Esophagus squamous epithelium (tissue), 4 donors: ENCODE results near the gene CELSR1.

Experiments
- POLR2A ChIP-seq, 4 donors: fragments of 450-650 bp; IDR thresholded peaks; one replicate each; pipeline ENCODE4 v1.6.1; 2017; ENCODE audit warnings: antibody characterized with exemption in 4 of 4, mild to moderate bottlenecking in 4 of 4, moderate library complexity in 3 of 4
- TF ChIP-seq, protein P1 (sequence below), 6 experiments: fragments of 450-650 bp in 4 of 6; fragments of 200-600 bp in 2 of 6; sonication (generic) in 2 of 6; IDR thresholded peaks; one replicate each; pipeline ENCODE4 v1.5.1; 2016 to 2019; ENCODE audit warnings: antibody characterized with exemption in 6 of 6, mild to moderate bottlenecking in 4 of 6, moderate library complexity in 4 of 6

DNA sequence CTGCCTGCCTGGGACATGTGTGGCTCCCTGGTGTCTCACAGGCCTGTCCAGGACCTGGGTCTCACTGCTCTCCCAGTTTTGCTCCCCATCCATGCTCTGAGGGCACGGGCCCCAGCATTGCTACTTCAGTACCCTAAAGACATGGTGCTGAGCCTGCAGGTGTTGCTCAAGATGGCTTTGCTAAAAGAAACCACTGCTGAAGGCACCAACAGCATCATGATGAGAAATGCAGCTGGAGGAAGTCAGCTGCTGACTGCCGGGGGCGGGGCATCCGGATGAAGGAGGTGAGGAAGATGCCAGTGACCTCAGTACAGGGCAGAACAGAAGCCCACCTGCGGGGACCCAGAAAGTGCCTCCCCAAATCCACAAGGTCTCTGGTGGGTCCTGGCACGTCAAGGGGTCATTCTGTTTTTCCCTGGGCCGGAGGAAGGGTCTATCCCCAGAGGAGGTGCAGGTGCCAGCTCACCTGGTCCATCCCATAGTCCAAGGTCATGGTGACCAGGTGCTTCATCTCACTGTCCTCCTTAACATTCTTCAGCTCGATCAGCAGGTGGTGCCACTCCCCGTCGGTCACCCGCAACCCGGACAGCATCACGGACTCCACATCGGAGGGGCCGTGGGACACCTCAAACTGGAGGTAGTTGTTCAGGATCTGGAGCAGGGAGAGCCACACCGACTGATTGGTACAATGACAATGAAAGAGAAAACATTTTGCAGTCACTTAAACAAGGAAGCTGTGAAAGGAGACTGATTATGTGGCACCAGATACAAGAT, 138.0 kb downstream of the CELSR1 start:
- TF ChIP-seq, protein P1, sequence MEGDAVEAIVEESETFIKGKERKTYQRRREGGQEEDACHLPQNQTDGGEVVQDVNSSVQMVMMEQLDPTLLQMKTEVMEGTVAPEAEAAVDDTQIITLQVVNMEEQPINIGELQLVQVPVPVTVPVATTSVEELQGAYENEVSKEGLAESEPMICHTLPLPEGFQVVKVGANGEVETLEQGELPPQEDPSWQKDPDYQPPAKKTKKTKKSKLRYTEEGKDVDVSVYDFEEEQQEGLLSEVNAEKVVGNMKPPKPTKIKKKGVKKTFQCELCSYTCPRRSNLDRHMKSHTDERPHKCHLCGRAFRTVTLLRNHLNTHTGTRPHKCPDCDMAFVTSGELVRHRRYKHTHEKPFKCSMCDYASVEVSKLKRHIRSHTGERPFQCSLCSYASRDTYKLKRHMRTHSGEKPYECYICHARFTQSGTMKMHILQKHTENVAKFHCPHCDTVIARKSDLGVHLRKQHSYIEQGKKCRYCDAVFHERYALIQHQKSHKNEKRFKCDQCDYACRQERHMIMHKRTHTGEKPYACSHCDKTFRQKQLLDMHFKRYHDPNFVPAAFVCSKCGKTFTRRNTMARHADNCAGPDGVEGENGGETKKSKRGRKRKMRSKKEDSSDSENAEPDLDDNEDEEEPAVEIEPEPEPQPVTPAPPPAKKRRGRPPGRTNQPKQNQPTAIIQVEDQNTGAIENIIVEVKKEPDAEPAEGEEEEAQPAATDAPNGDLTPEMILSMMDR (IDR thresholded peaks at IDR 0.05): no peak
- TF ChIP-seq POLR2A (IDR thresholded peaks at IDR 0.05): no peak
